K562 (cell line): ENCODE measurements around the gene SPRING1. TPM values are rescaled to one million over a fixed set of nuclear protein-coding genes. Genes with fewer than 3 reads are reported as not detected.

Source experiments
- ATAC-seq: fragments of 200-7000 bp; cut with Tn5 transposase; 3 replicates; pipeline ENCODE4 v1.9.1; 2020; ENCODE audit warnings: moderate library complexity
- BruUV-seq: library from RNA; stranded (reverse); fragments of 400-500 nt; replicated peaks from 2 replicates; lab custom pipeline; 2021; lab: Mats Ljungman, UMichigan
- CTCF ChIA-PET: fragments of 300-600 bp; formaldehyde crosslinking; extraction: SDS; loops from one replicate; lab custom pipeline; 2021; ENCODE audit warnings: low intra/inter-chr PET ratio; lab: Yijun Ruan, JAX
- POLR2A ChIA-PET: fragments of 300-600, 350-650 bp; sonication (Branson Sonifier 250); formaldehyde crosslinking; extraction: SDS; loops from one replicate; lab custom pipeline; 2021; ENCODE audit warnings: antibody characterized with exemption, inconsistent platforms; lab: Yijun Ruan, JAX
- DNase-seq, 4 experiments: peaks; one replicate each; pipeline versions ENCODE4 v3.0.0 to v3.0.0-alpha.2; 2011 to 2018; ENCODE audit warnings: low spot score in 3 of 4, mixed read lengths in 3 of 4; ENCODE audit errors: extremely low read depth in 1 of 4
- FAIRE-seq: peaks from 2 replicates; lab custom pipeline; 2011; peaks lifted over from hg19 to GRCh38; lab: Jason Lieb, UNC
- H2AFZ ChIP-seq: 2 replicates; pipeline ENCODE4 v1.6.0; 2011; ENCODE audit warnings: low read depth, low read length, control low read depth, inconsistent platforms
- H3K27ac ChIP-seq: fragments of 200-600 bp; 3 replicates; pipeline ENCODE4 v1.8.0; 2011; ENCODE audit warnings: low read depth, mild to moderate bottlenecking, control low read depth, inconsistent platforms, low read length, moderate library complexity, mixed read lengths; ENCODE audit errors: extremely low read depth
- H3K27me3 ChIP-seq, 2 experiments: fragments of 300-600 bp in 1 of 2; 2 replicates in 1 of 2; 3 replicates in 1 of 2; pipeline versions ENCODE4 v1.6.0 to v1.8.0; 2011; ENCODE audit warnings: inconsistent platforms in 2 of 2, low read length in 2 of 2, mild to moderate bottlenecking in 1 of 2, mixed read lengths in 1 of 2, moderate library complexity in 1 of 2; ENCODE audit not compliant: control insufficient read depth in 2 of 2, insufficient read depth in 2 of 2
- H3K36me3 ChIP-seq: fragments of 300-600 bp; 3 replicates; pipeline ENCODE4 v1.8.0; 2011; ENCODE audit warnings: mild to moderate bottlenecking, low read length, inconsistent platforms; ENCODE audit not compliant: control insufficient read depth, insufficient read depth
- H3K4me1 ChIP-seq, 2 experiments: fragments of 200-600 bp in 1 of 2; replicated peaks in 1 of 2; 2 replicates in 1 of 2; 3 replicates in 1 of 2; pipeline versions ENCODE4 v1.5.1 to v1.8.0; 2011; ENCODE audit warnings: inconsistent platforms in 2 of 2, low read length in 2 of 2, mild to moderate bottlenecking in 1 of 2, mixed read lengths in 1 of 2, moderate library complexity in 1 of 2; ENCODE audit not compliant: control insufficient read depth in 2 of 2, insufficient read depth in 2 of 2
- H3K4me2 ChIP-seq: 2 replicates; pipeline ENCODE4 v1.6.1; 2011; ENCODE audit warnings: low read length, control low read depth, inconsistent platforms, mixed read lengths; ENCODE audit not compliant: insufficient read depth
- H3K4me3 ChIP-seq: fragments of 200-600 bp; sonication (generic), shearing (Covaris generic); 2 replicates; pipeline ENCODE4 v1.5.1; 2016; ENCODE audit warnings: control low read depth, inconsistent platforms
- H3K79me2 ChIP-seq: fragments of 200-600 bp; 3 replicates; pipeline ENCODE4 v1.8.0; 2011; ENCODE audit warnings: low read length, inconsistent platforms; ENCODE audit not compliant: control insufficient read depth, insufficient read depth
- H3K9ac ChIP-seq, 2 experiments: 2 replicates each; pipeline versions ENCODE4 v1.6.0 to v1.6.1; 2011; ENCODE audit warnings: low read depth in 2 of 2, low read length in 2 of 2, control low read depth in 1 of 2, inconsistent platforms in 1 of 2, mild to moderate bottlenecking in 1 of 2, mixed read lengths in 1 of 2; ENCODE audit not compliant: insufficient read depth in 1 of 2
- H3K9me1 ChIP-seq: one replicate; pipeline ENCODE4 v1.6.0; 2011; ENCODE audit warnings: inconsistent platforms, mild to moderate bottlenecking, low read length, moderate library complexity; ENCODE audit not compliant: control insufficient read depth, insufficient read depth
- H3K9me3 ChIP-seq: replicated peaks from 2 replicates; pipeline ENCODE4 v1.5.1; 2011; ENCODE audit warnings: low read depth, low read length, inconsistent platforms; ENCODE audit not compliant: control insufficient read depth, insufficient read depth
- H4K20me1 ChIP-seq: replicated peaks from 2 replicates; pipeline ENCODE4 v1.6.1; 2011; ENCODE audit warnings: low read length, inconsistent platforms, mixed read lengths; ENCODE audit not compliant: control insufficient read depth, insufficient read depth
- CC2D1A ChIP-seq: fragments of 450-650 bp; IDR thresholded peaks from 2 replicates; pipeline ENCODE4 v1.6.1; 2017; ENCODE audit warnings: mild to moderate bottlenecking
- GATAD2B ChIP-seq: fragments of 450-650 bp; IDR thresholded peaks from 2 replicates; pipeline ENCODE4 v1.6.1; 2017; ENCODE audit warnings: mild to moderate bottlenecking, borderline replicate concordance
- HDAC2 ChIP-seq: fragments of 450-650 bp; IDR thresholded peaks from 2 replicates; pipeline ENCODE4 v1.6.1; 2016; ENCODE audit warnings: mild to moderate bottlenecking
- HDGF ChIP-seq: fragments of 450-650 bp; IDR thresholded peaks from 2 replicates; pipeline ENCODE4 v1.6.1; 2016
- HOMEZ ChIP-seq: fragments of 250-450 bp; sonication (Bioruptor Pico); IDR thresholded peaks from 2 replicates; pipeline ENCODE4 v1.4.0; 2020; ENCODE audit warnings: mild to moderate bottlenecking, moderate library complexity
- MCM2 ChIP-seq: fragments of 450-650 bp; IDR thresholded peaks from 2 replicates; pipeline ENCODE4 v1.6.1; 2017; ENCODE audit warnings: low read depth, mild to moderate bottlenecking
- NBN ChIP-seq: fragments of 450-650 bp; IDR thresholded peaks from 2 replicates; pipeline ENCODE4 v1.6.1; 2016; ENCODE audit warnings: low read depth, mild to moderate bottlenecking
- NCOA1 ChIP-seq: fragments of 450-650 bp; IDR thresholded peaks from 2 replicates; pipeline ENCODE4 v1.6.1; 2016; ENCODE audit warnings: low read depth
- NFIC ChIP-seq: fragments of 450-650 bp; IDR thresholded peaks from 2 replicates; pipeline ENCODE4 v1.6.1; 2017; ENCODE audit warnings: mild to moderate bottlenecking, inconsistent platforms
- PHF8 ChIP-seq: fragments of 200-600 bp; sonication (generic); IDR thresholded peaks from 2 replicates; pipeline ENCODE4 v1.6.1; 2012; ENCODE audit warnings: mixed run types, mild to moderate bottlenecking, inconsistent platforms, low read length, moderate library complexity, borderline replicate concordance
- SMARCA4 ChIP-seq: fragments of 450-650 bp; IDR thresholded peaks from 2 replicates; pipeline ENCODE4 v1.6.1; 2016
- SMARCA5 ChIP-seq: fragments of 450-650 bp; IDR thresholded peaks from 2 replicates; pipeline ENCODE4 v1.6.1; 2016
- ZNF146 ChIP-seq: IDR thresholded peaks from one replicate; pipeline ENCODE4 v1.6.1; 2018; ENCODE audit warnings: missing compliant biosample characterization; ENCODE audit not compliant: unreplicated experiment
- ZNF217 ChIP-seq: sonication (generic); formaldehyde crosslinking; IDR thresholded peaks from 2 replicates; pipeline ENCODE4 v1.8.0; 2022; ENCODE audit warnings: mild to moderate bottlenecking, missing genetic modification reagents
- ZNF253 ChIP-seq: fragments of 250-450 bp; sonication (Bioruptor Pico); conservative IDR thresholded peaks from 2 replicates; pipeline ENCODE4 v1.6.1; 2021; ENCODE audit warnings: mild to moderate bottlenecking
- ZNF766 ChIP-seq: fragments of 200-800 bp; sonication (Bioruptor generic); conservative IDR thresholded peaks from 2 replicates; pipeline ENCODE4 v1.6.1; 2016; ENCODE audit warnings: missing genetic modification characterization, missing compliant biosample characterization
- whole genome bisulfite sequencing: fragments of 100-300 bp; shearing (Covaris generic); methylation state at CpG from one replicate; pipeline ENCODE4 v1.1.6; 2016; ENCODE audit warnings: low coverage, mixed read lengths; ENCODE audit not compliant: insufficient coverage; ENCODE audit errors: missing lambda C conversion rate; 5-methylcytosine and 5-hydroxymethylcytosine counted together
- in situ Hi-C: fragments of 300-500 bp; cut with MboI; formaldehyde crosslinking; loops from 4 replicates; pipeline ENCODE4 v1.15.0; 2018; ENCODE audit warnings: inconsistent platforms, mixed read lengths
- intact Hi-C: fragments of 100-400 bp; cut with micrococcal nuclease; formaldehyde crosslinking; loops from 2 replicates; pipeline ENCODE4 v1.14.2; 2022
- polyA plus RNA-seq, 8 experiments: library from polyadenylated mRNA; depleted of rRNA in 4 of 8; stranded (reverse) in 5 of 8; unstranded in 3 of 8; fragments of >200 nt; fragmentation: Nextera tagmentation in 2 of 8; fragmentation: Illumina TruSeq in 1 of 8; extraction: Ambion mirVana in 2 of 8; extraction: Trizol in 1 of 8; gene quantifications; 2 replicates each; pipeline versions ENCODE4 v1.2.1 to v1.2.3, GENCODE V29; 2011 to 2014; ENCODE audit warnings: inconsistent platforms in 1 of 8, missing spikeins in 1 of 8
- total RNA-seq, 7 experiments: library from RNA; depleted of rRNA in 6 of 7; stranded (reverse); fragments of >200 nt in 6 of 7; fragmentation: Illumina TruSeq in 2 of 7; extraction: Trizol in 2 of 7; gene quantifications; 2 replicates each; pipeline versions ENCODE4 v1.2.1 to v1.2.3, GENCODE V29; 2011 to 2021; ENCODE audit warnings: low replicate concordance in 1 of 7

SPRING1 gene
- total and polyA plus RNA-seq, 9 of the 15 experiments (the other 6 are each of a cell fraction or from before 2014, with no cell fraction given) = 1.1 to 20.0 (median 8.0) TPM

GRCh38 chr12:116708826-116709756 is 28.8 kb downstream of the SPRING1 start (continued):
- TF ChIP-seq SMARCA5 = no peak

- H3K9ac ChIP-seq = no peak overlapping the region
- H3K9me3 ChIP-seq = no peaks in the 10 kb centered on the region
- FAIRE-seq (no peak), DNase-seq (no peak), ATAC-seq (no peak)
- H4K20me1 ChIP-seq = 0 out of 2 replicates have a peak, but pooled peaks cover 4% of the 10 kb centered on the region
- H3K27me3 ChIP-seq = peaks cover 22% of the 10 kb centered on the region in 2 experiments; a peak in 4 of 5 replicates
- no TSS peak for BruUV-seq
- H3K27ac ChIP-seq = no peak overlapping the region
- TF ChIP-seq HOMEZ (CRISPR knock-in tag) = no peak
- no peak for TF ChIP-seq ZNF253
- TF ChIP-seq NBN = no peak
- no peak for TF ChIP-seq CC2D1A
- no peak for TF ChIP-seq HDGF
- no peak for TF ChIP-seq MCM2
- no peak for TF ChIP-seq ZNF217
- TF ChIP-seq NFIC = no peak
- no peak for TF ChIP-seq ZNF146 (CRISPR knock-in tag)
- TF ChIP-seq SMARCA4 = no peak
- TF ChIP-seq GATAD2B = no peak
- no peak for TF ChIP-seq HDAC2
- TF ChIP-seq PHF8 = no peak
- no peak for TF ChIP-seq ZNF766 (CRISPR knock-in tag)
- TF ChIP-seq NCOA1 = no peak
- WGBS = 17% methylated on average over 9 of the region's 9 CpGs
- no peak overlapping the region for H2AFZ ChIP-seq
- H3K9me1 ChIP-seq = no peaks in the 10 kb centered on the region
- H3K4me2 ChIP-seq = no peak overlapping the region
- no peaks in the 10 kb centered on the region; a peak in 1 of 5 replicates for H3K4me1 ChIP-seq
- H3K36me3 ChIP-seq = no peaks in the 10 kb centered on the region
- CTCF ChIA-PET = no interaction called here
- no peak overlapping the region for H3K4me3 ChIP-seq
- intact Hi-C loops = no loop called here
- POLR2A ChIA-PET = no interaction called here
- in situ Hi-C loops = loop anchor here (10.0 to 25.0 kb wide), 2 partner anchors 255 to 407 kb away; no protein-coding TSS in a partner anchor
- H3K79me2 ChIP-seq = no peaks in the 10 kb centered on the region
These were observed 30.1 kb downstream of the SPRING1 start for GRCh38 chr12:116707751-116708150.
